HG03064 (cell line): ENCODE measurements around the gene PAK5.

Experiments
- ATAC-seq: cut with Tn5 transposase; IDR thresholded peaks from one replicate; pipeline ENCODE4 v1.9.1; 2021; ENCODE audit warnings: low read depth; ENCODE audit not compliant: unreplicated experiment

Gene PAK5

DNA sequence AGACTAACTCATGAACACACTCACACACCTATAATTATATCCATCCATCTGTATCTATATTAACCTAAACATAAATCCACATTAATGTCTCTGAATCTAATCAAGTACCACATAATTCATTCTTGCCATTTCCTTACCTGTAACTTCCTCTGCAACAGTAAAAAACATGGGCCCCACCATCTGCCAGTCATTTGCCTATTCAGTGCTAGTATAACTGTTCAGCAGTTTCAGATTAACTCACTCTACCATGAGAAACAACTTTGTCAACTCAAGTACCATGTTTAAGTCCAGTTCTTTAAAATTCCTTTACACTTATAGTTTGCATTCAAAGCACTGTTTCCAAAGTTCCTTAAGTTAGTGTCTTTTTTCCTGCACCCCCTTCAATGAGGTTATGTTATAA is 255.7 kb downstream of the PAK5 start:
- ATAC-seq = no peak

DNA sequence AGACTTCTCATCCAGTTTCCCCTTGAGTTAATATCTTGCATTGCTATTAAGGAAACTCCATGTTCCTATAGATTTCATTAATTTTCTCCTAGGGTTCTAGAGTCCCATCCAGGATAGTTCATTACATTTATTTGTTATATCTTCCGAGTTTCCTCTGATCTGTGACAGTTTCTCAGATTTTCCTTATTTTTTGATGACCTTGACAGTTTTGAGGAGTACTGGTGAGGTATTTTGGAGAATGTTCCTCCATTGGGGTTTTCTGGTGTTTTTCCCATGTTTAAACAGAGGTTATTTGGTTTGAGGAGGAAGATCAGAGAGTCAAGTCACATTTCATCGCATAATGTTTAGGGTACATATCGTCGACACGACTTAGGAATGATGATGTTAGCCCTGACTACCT is 256.7 kb downstream of the PAK5 start:
- ATAC-seq = no peak

DNA sequence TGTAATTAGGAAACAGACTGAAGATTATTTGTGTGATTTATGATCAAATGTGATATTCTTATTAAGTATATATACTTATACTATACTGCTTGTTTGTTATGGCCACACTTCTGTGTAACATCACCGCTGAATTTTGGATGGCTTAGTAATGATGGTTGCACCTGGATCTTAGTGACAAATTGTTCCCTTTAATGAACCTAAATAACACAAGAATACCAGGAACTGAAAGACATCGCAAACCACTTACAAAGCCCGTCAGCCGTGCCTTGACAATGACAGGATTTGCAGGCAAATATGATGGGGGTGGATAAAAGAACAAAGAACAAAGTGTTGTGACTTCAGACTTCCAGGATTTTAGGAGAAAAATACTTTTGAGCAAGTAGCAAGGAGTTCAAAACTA is 257.4 kb downstream of the PAK5 start:
- no peak for ATAC-seq

DNA sequence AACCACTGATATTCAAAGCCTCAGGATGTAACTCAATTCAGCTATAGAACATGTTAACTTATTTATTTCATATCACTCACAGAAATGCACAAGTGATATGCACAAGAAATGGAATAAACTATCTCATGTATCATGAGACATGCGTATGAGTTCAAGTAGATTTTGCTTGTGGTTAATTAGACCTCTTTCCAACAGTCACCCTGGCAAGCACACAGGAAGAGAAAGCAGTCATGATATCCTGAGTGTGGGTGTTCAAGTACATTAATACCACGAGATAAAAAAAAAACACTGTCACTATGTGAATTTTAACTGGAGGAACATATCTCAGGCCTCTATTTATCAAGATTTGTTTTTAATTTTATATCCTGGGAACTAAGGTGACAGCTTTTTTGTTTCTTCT is 260.3 kb downstream of the PAK5 start:
- ATAC-seq = no peak

DNA sequence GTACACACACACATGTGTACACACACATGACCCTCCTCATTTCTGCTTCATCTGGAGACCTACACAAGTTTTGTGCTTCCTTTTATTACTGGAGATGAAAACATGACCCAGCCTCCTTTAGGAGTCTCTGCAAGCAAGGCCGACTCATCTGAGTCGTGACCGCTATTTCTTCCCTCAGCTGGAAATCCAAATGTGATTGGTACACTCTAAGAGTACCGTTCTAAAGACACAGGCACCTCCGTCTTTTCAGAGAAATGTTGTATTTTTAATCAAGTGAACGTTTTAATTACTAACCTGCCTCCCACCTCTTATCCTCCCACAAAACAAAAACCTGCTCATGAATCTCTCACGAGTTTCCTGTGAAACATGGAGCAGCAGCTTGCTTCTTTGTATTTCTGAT is 261.5 kb downstream of the PAK5 start:
- no peak for ATAC-seq

DNA sequence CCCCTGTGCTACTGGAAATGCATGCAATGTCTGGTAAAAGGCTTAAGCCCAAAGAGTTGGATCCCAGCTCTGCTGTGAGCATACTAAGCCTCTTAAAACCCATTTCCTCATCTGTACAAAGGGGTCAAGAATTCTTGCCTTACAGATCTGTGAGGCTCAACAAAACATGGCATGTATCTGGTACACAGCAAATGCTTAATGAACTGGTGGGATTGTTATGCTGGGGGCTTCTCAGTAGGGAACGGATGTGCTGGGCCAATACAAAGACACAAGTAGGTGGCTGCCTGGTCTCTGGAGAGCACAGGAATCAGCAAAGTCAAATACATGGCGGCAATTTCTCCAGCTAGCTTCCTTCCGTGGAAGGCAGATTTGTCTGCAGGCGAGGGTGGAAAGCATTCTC is 262.2 kb downstream of the PAK5 start:
- no peak for ATAC-seq

DNA sequence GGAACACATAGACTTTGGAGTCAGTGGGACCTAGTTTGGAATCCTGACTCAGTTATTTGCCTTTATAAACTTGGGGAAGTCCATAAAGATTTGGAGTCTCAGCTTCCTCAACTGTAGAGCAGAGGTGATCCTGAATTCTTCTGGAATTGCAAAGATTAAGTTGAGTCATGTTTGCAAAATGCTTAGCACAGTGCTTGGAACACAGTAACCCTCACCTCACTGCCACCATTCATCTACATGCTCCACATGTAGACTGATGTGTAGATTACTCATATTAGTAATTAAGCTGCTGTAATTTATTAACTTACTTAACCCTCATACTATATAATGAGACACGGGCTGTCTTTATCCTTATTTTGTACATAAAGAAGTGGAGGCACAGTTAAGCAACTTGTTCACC is 263.0 kb downstream of the PAK5 start:
- no peak for ATAC-seq

DNA sequence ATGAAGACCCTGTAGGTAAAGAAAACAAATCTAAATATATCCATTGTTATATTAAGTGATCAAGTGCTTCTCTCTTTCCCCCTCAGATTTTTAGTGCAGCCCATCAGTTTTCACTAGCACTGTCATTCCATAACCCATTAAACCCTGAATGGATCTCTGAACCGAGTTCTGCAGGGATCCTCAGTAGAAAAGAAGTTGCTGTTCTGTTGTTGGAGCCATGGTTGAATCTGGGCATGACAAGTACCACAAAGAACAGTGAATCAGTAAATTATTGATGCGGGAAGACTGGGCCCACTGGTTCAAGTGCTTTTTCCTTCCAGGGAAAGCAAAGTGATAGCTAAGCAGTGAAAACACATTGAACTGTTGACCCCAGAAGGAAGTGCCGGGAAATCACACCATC is 264.1 kb downstream of the PAK5 start:
- no peak for ATAC-seq

DNA sequence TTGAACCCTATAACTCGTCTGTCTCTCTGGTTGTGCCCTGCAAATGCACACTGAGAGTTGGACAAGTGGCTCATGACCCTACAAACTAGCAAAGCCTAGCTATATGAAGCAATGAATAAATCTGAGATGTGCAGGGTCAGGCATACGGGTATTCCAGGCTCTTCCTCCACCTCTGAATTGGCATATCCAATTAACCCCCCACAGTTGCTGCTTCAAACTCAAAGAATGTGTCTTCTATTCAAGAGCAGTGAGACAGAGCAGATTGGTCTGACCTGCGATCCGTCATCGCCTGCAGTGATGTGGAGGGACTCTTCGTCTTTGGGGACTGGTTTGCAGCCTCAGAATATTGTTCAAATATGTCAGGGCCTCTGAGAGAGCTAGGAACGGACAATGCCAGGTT is 264.7 kb downstream of the PAK5 start:
- no peak for ATAC-seq

DNA sequence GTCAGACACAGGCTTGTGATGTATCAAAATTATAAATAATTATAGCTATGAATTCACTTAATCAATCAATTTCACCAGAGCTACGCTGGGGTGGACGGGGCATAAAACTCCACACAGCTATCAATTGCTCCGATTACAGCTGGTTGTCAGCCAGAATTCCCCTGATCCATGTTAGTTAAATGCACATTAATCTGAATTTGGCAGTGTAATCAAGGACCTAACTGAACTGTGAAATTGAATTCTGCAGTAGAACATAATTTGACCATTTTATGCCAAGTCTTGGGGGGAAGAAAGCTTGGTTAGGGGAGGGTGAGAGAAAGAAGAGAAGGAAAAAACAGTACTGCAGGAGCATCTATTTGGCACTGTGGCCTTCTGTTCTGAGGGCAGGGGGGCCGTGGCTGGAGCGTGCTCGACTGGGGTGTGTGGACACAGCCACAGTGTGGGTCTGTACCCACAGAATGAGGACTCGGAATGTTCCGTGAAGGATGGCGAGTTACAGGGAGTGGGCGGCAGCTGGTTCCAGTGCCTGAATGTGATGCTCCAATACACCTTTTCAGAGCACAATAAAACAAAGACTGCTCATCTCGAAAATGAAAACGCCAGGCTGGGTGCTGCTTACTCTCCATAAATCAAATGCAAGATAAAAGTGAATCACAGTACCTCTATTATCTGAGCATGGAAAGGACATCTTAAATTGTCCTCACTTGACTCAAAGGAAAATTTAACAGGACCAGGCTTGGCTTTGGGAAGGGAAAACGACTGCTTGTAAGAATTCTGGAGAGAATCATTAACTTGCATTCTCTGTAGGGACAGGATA is 265.3 kb downstream of the PAK5 start:
- ATAC-seq = no peak

DNA sequence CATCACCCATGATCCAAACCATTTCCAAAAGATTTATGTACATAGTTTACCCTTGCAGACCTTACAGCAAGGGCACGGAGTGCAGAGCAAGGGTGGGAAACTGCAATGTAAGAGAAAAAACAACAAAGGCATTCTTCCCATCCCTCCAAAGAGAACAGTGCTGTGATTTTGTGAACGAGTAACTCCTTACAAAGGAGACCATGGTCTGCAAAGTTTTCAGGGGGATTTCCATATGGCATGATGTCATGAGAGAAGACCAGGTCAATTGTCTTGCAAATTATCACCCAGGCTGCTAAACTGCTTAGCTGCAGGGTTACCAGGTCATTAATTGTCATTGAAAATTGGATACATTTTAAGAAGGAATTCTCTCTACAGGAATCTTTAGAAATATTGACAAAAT is 266.2 kb downstream of the PAK5 start:
- ATAC-seq = no peak

DNA sequence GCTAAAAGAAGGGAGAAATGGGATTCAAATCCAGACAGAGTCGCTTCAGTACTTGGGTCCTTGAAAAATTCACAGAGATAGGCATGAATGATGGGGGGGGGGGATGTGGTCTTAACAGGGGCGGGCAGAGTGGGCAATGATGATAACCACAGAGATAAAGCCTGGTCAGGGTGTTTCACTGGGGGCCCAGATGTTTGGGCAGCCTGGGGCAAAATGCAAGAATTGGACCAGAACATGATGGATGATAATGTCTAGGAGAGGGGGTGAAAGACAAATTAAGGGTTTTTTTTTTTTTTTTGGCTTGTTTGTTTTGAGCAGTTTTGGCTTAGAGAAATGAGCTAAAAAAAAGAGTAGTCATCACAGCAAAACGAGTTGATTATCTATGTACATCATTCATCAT is 267.1 kb downstream of the PAK5 start:
- ATAC-seq = no peak

DNA sequence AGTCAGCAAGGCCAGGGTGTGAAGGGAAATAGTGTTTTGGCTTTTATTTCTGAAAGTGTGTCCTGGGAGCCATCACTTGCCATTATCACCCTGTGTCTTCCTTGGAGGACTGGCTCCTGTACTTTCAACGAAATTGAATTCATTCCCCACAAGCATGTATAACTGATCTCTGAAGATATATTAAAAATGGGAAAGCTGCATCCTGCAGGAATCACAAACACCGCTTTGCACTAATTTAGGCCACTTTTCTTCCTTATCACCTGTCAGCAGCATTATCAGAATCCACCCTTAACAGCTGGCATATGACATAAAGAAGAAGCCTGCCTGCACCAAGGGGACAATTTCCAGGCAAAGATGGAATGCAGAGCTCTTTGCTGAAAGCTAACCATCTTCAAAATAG is 268.3 kb downstream of the PAK5 start:
- ATAC-seq = no peak

DNA sequence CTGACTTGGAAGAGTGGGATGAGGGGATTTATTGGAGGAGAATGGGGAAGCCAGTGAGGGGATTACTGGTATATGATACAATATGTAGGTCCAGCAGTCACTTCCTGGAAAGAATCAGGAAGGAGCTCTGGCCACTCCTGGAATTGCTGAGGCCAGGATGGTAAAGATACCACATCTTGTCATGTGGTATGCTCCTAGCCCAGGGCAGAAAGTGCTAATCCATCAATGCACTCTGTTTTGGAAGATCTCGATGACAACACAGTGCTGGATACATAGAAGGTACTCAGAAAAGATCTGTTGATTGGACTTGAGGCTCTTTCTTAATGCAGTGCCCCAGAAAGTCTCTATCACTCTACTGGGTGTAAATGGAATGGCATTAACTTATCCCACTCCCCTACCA is 271.9 kb downstream of the PAK5 start:
- ATAC-seq = no peak

DNA sequence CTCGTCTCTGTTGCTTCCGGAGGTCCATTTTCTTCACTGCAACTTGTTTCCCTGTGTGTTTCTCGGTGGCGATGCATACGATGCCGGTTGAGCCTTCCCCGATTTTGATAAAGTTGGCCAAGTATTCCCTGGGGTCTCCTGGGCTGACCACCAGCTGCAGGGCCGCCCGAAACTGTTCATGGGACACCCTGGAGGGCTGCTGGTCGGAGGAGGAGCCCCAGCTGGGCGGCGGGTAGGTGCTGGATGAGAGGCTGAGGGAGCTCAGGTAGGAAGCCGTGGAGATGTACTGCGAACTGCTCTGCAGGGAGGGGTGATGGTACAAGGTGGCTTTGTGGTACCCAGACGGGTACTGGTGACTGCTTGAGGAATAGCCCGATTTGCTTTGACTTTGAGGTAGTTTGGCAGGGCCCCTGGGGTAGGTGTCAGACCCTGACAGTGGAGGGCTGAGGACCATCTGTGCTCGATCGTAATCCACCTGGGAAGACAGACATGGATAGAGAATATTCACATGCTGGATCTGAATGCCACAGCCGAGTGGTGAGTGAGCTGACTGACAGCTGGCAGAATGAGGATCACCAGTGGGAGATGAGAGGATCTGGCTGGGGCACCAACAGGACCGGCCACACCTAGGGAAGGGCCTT is 272.8 kb downstream of the PAK5 start:
- no peak for ATAC-seq

DNA sequence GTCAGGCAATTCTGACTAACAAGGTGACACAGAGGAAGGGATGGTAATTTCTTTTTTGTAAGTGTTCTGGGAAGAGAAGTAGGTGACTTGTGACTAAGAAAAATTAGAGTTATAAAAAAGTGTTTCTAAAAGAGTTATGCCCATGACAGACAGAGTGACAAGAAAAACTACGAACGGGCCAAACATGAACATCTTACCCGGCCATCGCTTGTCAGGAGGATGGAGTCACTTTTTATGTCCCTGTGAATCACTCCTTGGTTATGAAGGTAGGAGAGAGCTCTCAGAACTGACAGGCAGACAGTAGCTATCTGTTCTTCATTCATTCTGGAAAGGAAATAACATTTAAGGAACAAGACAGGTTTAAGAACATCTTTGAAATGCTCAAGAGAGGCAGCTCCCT is 281.5 kb downstream of the PAK5 start:
- no peak for ATAC-seq

DNA sequence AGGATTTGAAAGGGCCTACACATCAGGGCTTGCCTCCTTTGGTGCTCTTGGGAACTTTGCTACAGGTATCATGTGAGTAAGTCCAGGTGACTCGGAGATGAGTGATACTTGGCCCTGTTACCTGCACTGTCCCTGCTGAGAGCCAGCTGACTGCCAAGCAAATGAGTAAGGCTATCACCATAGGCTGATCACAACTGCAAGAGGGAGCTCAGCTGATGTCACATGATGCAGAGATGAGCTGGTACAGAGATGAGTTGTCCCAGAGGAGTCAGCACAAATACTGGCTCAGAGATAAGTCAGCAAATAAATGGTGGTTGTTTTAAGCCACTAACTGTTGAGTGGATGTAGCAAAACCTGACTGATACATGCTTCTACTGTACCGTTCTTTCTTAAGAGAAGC is 283.1 kb downstream of the PAK5 start:
- no peak for ATAC-seq

DNA sequence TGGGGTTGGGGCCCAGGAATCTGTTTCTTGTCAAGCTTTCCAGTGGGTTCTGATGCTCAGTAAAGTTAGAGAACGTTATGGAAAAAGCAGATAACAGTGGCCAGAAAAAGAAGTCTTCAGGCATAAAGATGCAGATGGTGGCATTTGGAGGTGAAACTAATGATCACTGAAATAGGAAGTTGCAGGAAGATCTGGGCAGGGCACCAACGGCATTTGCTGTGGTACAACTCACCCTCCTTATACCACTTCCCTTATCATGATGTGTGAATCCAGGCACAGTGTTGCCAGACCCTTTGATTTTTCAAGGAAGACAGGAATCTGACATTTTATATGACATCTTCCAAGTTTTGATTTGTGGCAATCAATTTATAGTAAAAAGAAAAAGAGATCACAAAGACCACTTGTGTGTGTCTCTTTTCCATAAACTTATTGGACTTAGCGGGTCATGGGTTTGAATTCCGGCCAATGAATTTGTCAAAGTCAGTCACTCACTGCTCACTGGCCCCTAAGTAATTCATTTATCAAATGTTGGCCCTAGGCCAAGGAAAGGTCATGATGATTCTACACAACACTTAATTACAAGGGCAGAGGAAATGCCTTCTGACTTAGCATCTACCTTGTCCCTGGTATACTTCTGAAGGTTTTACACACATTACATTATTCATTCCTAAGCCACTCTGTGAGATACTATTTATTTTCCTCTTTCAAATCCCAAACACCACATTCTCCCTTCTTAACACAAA is 286.9 kb downstream of the PAK5 start:
- ATAC-seq = no peak

DNA sequence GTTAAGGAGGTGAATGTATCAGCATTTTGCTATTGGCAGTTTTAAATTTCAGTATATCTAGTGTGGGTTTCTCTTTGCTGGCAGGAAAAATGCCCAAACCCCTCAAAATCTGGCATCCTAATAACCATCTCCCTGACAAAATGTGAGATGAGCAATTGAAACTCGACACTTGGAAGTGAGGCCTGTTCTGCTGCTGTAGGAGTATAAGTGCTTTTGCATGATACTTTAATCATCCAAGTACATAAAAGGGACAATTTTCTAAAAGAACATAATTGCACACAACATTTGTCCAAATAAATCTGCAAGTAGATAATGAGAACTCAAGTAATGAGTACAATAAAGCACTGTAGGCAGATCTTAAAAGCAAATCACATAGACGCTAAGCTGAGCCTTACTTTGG is 288.0 kb downstream of the PAK5 start:
- no peak for ATAC-seq

DNA sequence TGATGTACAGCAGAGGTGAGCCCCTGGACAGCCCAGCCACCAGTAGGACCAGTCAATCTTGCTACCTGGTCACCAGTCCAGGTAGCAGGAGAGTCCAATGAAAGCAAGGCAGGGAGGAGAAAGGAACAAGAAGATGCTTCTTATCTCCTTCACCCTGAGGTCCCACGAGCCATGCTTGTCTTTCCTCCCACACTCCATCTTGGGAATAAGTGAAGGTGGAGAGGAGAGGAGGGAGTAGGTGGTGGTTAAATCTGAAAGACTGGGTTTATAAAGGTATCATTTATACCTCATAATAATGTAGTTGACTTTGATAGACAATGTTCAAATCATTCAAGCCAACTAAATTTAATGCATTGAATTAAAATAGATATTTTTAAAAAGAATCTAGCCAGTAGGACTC is 288.6 kb downstream of the PAK5 start:
- no peak for ATAC-seq

DNA sequence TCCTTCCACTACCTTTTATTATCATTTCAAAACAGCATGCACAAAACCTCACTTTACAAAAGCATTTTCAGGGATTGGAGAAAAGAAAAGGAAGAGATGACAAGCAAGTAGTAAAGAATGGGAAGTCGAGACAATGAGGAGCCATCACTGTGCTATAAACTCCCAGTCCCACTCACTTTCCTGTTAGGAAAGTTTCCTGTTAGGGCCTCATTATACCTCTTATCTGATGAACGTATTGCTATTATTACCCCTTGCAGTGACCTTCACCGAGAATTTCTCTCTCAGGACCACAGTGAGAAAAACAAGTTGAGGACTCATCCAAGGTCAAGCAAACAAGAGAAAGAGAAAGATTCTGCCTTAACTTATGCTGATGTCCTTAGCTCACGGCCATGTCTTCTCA is 295.7 kb downstream of the PAK5 start:
- ATAC-seq = no peak

DNA sequence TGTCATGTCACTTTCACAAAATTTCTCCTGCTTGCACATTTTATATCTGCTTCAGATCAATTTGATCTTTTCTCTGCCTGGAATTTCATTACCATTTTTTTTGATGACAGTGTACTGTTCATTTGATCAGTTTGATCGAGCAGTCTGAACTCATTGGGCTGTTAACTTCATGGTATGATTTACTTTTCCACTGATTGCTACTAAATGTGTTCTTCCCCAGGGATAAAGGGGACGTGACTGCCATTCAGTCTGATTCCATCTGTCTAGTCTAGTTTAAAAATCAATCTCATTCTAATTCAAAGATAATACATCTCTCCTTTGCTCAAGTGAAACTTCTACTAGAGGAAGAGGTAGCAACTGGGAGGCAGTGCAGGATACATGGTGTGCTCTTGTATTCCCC is 303.4 kb downstream of the PAK5 start:
- ATAC-seq = no peak
